GM19238 (cell line): ENCODE results near the gene ERN2.
A peak's percentile ranks its signal among the peaks of the same experiment; 100 is the strongest.
"Not testable (repeated sequence)": the region's sequence is repeated elsewhere in the genome, so short reads cannot be mapped to it uniquely, and the experiment has no call there.

Experiments used
- DNase-seq: peaks from one replicate; pipeline ENCODE4 v3.0.0; 2011; ENCODE audit warnings: low spot score; ENCODE audit not compliant: insufficient read length

The ERN2 gene

DNA sequence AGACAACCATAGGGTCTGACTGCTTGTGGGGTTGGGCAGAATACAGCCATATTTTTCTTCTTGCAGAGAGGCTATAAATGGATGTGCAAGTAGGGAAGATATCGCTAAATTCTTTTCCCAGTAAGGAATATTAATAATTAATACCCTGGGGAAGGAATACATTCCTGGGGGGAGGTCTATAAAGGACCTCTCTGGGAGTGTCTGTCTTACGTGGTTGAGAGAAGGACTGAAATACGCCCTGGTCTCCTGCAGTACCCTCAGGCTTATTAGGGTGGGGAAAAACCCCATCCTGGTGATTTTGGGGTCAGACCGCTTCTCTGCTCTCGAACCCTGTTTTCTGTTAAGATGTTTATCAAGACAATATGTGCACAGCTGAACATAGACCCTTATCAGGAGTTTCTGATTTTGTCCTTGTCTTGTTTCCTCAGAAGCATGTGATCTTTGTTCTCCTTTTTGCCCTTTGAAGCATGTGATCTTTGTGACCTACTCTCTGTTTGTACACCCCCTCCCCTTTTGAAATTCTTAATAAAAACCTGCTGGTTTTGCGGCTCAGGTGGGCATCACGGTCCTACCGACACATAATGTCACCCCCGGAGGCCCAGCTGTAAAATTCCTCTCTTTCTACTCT lies 9.7 kb upstream of the ERN2 start:
- not testable (repeated sequence) for DNase-seq

DNA sequence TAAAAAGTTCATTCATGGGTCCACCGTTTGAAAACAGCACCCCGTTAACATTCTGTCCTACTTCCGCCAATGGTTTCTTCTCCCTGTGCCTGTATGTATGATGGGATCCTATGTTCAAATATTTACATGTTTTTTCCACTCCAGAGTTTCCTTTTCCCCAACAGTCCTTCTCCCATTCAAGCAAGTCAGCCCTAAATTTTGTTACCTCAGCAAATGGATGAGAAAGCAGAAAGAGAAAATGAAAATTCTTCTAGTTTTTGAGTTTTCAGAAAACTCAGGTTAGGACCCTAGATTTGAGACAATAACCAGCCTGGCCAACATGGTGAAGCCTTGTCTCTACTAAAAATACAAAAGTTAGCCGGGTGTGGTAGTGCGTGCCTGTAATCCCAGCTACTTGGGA lies 3.5 kb upstream of the ERN2 start:
- no peak for DNase-seq

DNA sequence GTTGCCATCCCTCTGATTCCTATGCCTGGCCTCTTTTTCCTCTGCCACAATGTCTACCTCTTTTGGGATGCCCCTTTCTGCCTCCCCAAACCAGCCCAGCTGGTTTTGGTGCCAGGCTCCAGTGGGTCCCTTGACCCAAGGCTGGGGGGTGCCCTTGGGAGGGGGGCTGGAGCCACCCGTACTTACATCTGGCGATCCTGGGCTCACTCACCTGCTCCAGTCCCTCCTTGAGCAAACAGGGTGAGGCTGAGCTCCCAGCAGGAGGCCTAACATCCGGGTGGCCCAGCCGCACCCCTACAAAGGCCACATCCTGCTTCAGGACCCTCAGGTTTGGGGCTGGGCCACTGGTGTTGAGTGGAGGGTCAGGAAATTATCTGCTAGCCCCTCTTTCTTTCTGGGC lies 1.2 kb downstream of the ERN2 start:
- no peak for DNase-seq

DNA sequence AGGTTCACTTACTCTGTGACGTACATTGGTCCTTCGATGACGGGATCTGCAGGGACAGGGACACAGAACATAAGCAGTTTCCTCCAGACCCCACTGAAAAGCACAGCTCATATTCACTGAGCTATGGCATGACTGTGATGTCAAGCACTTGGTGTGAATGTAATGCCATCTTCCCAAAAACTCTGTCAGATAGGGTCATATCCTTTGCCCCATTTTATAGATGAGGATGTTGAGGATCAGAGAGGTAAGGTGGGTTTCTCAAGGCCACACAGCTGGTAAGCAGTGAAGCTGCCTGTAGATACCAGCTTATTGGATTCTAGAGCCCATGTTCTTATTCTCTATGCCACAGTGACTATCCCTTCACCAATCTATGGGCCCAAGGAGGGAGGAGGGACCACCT lies 2.5 kb downstream of the ERN2 start:
- DNase-seq = no peak

DNA sequence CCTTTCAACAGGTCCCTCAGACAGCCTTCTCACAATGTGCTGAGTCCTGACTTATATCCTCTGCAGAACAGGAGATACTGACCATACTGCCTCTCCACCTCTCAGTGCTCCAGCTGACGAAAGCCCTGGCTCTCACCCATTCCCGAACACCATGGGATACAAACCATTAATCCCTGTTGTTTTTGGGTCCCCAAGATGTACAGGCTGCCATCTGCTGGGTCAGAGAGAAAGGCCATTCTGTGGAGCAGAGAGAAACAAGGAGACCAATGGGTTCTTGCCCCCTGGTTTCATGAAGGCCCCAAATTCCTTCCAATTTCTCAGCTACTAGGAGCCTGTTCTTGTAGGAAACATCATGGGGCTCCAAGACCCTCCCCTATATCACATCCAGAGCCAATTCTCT lies 3.0 kb downstream of the ERN2 start:
- no peak for DNase-seq

DNA sequence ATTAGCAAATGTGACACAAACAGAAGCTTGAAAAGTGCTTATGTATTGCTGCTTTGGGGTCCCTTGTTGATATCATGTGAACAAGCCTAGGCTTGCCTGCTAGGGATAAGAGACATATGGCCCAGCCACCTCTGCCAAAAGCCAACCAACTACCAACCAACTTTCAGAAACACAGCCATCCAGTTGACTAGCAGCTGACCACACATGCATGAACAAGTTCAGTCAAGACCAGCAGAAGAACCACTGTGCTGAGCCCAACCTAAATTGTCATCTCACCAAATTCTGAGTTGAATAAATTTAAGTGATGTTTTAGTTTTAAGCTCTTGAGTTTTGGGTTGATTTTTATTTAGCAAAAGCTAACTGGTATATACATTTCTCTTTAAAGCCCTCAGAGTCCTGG lies 3.5 kb downstream of the ERN2 start:
- no peak for DNase-seq

DNA sequence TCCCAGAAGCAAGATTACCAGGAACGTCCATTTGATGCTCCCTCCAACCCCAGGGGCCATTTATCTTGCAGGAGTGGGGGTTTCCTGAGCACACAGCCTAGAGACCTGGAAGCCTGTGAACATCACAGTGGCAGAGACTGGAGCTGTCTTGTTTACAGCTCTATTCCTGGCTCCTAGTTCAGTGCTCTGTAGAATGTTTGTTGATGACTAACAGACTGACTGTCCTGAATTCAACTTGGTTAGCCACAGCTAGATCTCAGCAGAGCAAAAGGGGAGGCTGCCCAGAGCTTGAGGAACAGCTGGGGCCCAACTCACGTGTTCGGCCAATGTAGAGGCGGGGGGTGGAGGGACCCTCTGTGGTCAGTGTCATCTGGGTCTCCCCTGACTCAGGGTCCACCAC lies 6.6 kb downstream of the ERN2 start:
- DNase-seq = no peak

DNA sequence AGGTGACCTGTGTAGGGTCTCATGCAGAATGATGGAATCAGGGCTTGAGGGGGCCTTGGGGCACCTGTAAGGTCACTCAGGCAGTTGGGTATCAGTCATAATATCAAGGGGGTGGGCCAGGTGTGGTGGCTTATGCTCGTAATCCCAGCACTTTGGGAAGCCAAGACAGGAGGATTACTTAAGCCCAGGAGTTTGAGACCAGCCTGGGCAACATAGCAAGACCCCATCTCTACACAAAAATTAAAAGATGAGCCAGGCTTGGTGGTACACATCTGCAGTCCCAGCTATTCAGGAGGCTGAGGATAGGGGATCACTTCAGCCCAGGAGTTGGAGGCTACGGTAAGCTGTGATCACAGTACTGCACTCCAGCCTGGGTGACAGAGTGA lies 7.5 kb downstream of the ERN2 start:
- no peak for DNase-seq

DNA sequence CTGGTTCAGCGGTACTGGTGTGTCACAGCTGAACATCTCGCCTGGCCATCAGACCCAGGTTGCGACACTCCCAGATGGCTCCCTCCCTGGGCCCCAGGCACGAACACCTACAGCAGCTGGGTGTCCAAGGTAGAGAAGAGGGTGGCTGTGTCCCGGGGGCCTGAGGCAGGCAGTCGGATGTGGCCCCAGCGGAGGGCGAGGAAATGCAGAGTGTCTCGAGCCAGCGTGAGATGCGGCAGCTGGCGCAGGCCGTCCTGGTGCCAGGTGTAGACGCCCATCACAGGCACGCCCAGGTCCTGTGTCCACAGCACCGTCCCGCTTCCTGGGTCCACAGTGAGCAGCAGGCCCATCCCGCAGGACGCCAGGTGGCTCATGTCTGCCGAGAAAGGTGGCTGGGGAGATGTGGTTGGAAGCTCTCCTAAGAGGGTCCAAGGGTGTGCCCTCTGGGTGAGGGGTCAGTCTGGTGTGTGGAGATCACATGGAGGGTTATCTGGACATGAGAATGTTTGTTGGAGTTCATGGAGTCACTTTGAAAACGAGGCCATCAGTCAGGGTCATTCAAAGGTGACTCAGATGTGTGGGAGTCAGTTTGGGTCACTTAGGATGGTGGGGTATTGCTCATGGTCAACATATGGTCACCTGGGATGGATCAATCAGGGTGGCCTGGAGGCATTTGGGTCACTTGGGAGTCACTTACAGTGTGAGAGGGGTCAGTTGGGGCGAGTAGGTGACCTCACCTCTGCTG lies 8.1 kb downstream of the ERN2 start:
- no peak for DNase-seq

DNA sequence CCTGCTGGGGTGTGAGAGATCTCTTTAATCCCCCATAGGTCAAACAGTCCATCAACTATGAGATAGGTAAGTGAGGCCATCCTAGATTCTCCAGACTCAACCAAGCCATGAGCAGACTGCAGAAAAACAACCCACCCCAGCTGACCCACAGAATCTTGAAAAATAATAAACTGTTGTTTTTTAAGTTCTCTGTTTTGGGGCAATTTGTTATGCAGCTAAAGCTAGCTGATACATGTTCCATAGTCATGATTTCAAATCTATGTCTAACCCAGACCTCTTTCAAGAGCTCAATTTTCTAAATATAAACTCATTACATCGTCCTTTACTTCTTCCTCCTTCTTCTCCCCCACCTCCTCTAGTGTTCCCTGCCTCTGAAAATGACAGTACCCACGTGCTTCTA lies 10.1 kb downstream of the ERN2 start:
- no peak for DNase-seq

DNA sequence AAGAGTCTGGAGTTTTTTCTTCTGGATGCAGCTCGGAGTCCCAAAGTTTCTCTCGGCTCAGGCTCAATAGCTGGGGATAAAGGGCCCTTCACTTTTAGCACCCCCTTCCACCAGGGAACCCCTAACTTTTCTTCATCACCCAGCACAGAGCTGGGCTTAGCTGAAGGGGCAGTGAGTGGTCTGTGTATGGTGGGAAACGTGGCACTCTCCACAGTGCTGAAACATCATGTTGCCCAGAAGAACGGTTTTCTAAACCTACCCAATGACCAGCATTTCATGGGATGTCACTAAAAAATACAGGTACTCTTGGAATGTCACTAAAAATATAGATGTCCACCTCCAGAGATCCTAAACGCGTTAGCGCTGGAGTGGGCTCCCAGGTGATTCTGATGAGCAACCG lies 12.0 kb downstream of the ERN2 start:
- DNase-seq = no peak

DNA sequence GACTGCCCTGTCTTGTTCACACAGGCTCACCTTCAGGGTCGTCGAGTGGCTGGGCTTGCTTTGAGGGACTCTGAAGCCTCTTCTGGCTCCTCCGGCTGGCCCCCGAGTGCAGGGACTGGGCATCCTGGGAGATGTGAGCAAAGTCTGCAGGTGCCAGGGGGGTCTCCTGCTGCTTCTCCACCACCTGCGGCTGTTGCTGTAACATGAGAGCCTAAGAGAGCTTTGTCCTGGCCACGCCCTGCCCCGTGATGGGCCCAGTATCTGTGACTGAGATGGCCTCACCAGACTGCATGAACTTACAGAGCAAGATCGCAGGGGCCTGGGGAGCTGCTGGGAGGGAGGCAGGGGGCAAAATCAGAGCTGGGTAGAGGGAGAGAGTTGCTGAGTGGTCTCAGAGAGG lies 12.5 kb downstream of the ERN2 start:
- DNase-seq = no peak

DNA sequence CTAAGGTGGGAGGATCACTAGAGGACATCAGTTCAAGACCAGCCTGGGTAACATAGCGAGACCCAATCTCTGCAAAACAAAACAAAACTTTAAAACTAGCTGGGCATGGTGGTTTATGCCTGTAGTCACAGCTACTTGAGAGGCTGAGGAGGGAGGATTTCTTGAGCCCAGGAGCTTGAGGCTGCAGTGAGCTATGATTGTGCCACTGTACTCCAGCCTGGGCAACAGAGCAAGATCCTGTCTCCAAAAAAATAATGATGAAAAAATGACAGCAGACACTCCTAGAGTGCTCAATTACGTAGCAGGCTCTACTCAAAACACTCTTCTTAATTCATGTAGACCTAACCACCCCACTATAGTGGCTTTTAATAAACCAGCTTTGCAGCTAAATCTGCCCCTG lies 12.9 kb downstream of the ERN2 start:
- DNase-seq = no peak

DNA sequence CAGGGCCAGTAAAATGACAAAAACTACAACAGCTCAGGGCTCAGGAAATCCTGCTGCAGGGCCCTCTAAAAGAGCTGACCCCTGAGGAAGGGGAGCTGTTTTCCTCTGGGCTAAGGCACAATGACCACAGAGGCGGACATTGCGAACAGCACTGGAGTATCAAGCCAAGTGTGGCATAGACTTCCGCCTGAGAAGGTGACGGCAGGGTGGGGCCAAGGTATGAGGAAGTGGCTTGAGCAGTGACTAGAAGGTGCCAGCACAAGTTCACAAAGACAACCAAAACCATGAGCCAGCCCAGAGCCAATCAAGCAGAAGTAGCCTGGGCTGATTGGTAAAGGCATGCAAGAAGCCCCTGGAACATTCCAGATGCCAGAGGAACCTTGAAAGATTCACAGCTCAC lies 13.9 kb downstream of the ERN2 start:
- DNase-seq = no peak

DNA sequence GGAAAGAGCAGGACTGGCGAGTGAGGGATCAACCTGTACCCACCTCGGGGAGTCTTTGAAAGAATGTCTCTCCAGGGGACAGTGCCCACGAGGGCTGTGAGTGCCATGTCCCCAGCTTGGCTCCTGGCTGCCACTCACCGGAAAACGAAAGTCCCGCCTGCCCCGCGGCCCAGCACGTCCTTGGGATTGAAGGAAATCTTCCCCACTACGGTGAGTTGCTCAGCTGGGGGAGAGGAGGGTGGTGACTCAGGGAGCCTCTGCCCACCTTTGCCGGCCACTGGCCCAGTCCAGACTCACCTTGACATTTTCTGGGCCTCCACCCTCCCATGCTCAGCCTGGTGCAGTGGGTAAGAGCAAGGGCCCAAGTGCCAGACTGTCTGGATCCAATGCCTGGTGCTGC lies 17.3 kb downstream of the ERN2 start:
- DNase-seq = no peak

DNA sequence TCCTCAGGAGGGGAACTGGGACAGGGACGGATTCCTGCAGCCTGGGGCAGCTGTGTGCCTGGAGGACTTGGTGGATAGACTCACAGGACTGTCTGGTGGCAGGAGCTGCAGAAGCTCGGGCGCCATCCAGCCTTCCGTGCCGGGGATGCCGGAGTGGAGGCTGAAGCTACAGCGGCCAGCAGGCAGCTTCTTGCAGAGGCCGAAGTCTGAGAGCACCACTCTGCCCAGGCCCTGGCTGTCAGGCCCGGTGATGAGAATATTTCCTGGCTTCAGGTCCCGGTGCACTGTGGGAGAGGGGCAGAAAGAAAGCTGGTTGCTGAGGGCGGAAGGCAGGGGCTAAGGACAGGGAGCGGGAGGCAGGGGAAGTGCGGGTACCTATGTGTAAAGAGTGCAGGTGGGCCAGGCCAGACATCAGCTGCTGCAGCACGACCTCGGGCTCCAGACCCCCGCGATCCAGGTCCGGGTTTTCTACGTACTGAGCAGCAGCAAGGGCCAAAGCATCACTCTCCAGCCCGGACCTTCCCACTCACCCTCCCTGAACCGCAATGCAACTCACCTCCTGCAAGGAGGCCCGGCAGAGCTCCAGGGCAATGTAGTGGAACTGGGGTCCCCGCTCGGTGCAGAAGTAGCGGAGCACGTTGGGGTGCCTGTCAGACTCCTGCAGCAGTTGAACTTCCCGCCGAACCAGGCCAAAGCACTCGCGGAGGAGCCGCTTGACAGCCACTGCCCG lies 18.2 kb downstream of the ERN2 start:
- DNase-seq = peak; percentile 18

DNA sequence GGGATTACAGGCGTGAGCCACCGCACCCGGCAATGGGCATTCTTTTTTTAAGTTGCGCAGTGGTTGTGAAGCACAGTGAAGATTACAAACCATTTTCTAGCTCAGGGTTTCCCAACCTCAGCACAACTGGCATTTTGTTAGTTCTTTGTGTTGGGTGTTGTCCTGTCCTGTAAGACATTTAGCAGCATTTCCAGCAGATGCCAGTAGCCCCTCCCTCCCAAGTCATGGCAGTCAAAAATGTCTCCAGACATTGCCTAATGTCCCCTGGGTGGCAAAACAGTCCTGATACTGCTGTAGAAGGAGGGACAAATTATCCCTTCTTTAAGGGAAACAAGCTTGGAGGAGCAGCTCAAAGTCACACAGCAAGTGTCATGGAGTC lies 18.8 kb downstream of the ERN2 start:
- DNase-seq = no peak

DNA sequence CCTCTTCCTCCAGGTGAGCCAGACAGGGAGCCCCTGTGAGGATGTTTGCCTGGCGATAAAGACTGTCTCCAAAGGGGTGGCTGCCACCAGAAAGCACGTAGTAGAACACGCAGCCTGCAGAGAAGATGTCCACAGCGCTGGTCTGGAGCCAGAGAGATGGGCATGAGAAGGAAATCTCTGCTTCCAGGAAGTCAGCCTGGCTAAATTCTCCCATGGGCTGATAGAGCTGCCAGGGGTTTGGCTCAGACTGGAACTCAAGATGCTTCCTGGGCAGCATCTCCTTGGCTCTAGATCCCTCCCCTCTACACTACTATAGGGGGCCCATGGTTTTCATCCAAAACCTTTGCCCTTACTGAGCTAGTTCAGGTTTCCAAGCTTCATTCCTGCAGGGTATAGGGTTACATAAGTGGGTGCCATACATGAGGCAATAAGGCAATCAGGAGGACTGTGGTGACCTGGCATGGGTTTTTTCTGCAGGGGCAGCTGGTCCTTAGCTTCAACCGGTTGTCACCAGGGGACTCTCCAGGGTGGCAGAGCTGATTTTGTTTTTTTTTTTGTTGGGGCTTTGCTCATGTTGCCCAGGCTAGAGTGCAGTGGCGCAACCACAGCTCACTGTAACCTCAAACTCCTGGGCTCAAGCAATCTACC lies 20.7 kb downstream of the ERN2 start:
- DNase-seq = no peak

DNA sequence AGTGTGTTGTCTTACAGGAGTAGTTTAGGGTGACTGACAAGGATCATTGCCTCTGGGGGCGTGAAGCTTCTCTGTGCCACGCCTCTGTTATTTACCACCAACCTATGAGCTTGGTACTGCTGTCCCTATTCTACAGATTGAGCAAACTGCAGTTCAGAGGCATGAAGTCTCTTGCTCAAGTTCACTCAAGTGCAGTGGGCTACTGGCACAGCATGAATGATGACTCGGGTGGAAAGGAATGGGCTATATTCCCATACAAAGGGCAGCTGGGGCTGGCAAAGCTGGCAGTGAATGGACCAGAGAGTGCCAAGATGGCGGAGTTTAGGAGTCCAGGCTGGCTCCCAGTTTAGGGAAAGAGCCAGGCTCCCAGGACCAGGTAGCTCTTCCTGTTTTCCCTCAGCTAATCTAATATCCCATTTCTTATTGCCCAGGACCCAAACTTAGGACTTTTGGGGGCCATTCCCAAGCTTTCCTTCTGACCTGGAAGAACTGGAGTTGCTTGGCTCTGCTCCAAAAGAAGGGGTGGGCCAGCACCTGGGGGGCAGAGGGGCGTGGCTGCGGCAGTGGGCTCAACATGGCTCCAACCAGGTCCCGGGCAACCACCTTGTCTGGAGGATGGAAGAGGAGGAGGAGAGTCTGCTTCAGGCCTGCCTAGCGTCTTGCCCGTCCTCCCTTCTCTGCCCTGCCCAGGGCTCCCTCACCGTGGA lies 21.4 kb downstream of the ERN2 start:
- no peak for DNase-seq

DNA sequence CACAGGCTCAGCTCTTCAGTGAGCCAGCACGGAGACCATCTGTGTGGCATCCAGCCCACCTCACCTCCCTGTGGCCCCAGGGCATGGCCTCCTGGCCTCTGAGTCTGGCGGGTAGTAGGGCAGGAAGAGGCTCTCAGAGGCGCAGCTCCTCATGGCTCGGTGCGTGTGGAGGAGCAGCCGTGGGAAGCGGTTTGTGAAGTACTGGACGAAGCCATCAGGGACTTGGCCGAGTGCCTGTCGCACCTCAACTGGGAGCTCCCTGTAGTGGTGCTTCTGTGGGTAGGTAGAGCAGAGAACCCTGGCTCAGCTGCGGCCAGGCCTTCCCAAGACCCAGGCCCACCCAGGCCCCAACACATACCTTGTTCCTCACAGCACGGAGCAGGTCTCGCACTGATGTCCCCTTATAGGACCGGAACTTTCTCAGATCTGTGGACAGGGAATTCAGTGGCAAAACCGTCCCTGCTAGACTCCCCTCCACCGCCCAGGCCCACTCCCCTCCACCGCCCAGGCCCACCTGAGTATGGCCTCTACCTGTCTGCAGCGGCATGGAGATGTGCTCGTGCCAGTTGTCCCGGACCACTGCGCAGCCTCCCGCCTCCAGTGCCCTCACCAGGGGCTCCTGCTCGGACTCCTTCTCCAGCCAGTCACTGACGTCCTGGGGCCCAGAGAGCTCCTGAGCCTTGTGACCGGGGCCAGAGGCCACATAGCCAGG lies 22.1 kb downstream of the ERN2 start:
- DNase-seq = no peak
